OCI-LY3 (cell line): ENCODE data around the gene AVEN.
A peak's percentile ranks its signal among the peaks of the same experiment; 100 is the strongest.

Experiments
- H2AFZ ChIP-seq: fragments of 200-600, 300-600 bp; shearing (Covaris generic); 2 replicates; pipeline ENCODE4 v1.6.0; 2014; ENCODE audit warnings: antibody characterized with exemption, low read depth, low read length
- H3K27ac ChIP-seq: fragments of 200-600, 300-600 bp; sonication (generic); 2 replicates; pipeline ENCODE4 v1.5.1; 2014; ENCODE audit warnings: mild to moderate bottlenecking, low read length, moderate library complexity, mixed read lengths
- H3K27me3 ChIP-seq: fragments of 200-600, 300-600 bp; sonication (generic); 2 replicates; pipeline ENCODE4 v1.6.1; 2014; ENCODE audit warnings: low read depth, low read length, mixed read lengths
- H3K36me3 ChIP-seq: fragments of 200-600, 300-600 bp; sonication (generic); replicated peaks from 2 replicates; pipeline ENCODE3; 2014; ENCODE audit warnings: low read depth, low read length, mixed read lengths
- H3K4me1 ChIP-seq: fragments of 300-600, 200-600 bp; sonication (generic); 2 replicates; pipeline ENCODE4 v1.6.1; 2014; ENCODE audit warnings: low read length, mixed read lengths
- H3K4me2 ChIP-seq: fragments of 200-600, 300-600 bp; sonication (generic); 2 replicates; pipeline ENCODE4 v1.6.1; 2014; ENCODE audit warnings: low read length, mixed read lengths
- H3K4me3 ChIP-seq: fragments of 300-600, 200-600 bp; sonication (generic); 2 replicates; pipeline ENCODE4 v1.5.1; 2014; ENCODE audit warnings: antibody characterized with exemption, mild to moderate bottlenecking, low read length, moderate library complexity
- H3K79me2 ChIP-seq: fragments of 300-600, 200-600 bp; shearing (Covaris generic); 2 replicates; pipeline ENCODE4 v1.6.1; 2014; ENCODE audit warnings: mild to moderate bottlenecking, low read length, mixed read lengths
- H3K9ac ChIP-seq: fragments of 300-600, 200-600 bp; shearing (Covaris generic); 2 replicates; pipeline ENCODE4 v1.6.0; 2014; ENCODE audit warnings: mild to moderate bottlenecking, low read length, moderate library complexity
- H3K9me3 ChIP-seq: fragments of 200-600, 300-600 bp; shearing (Covaris generic); 2 replicates; pipeline ENCODE4 v1.6.1; 2014; ENCODE audit warnings: low read length, mixed read lengths; ENCODE audit not compliant: insufficient read depth
- H4K20me1 ChIP-seq: fragments of 200-600, 300-600 bp; sonication (generic); 2 replicates; pipeline ENCODE4 v1.6.1; 2016; ENCODE audit warnings: low read length, mixed read lengths; ENCODE audit not compliant: insufficient read depth
- CTCF ChIP-seq: fragments of 200-600, 300-600 bp; sonication (generic); IDR thresholded peaks from 2 replicates; pipeline ENCODE4 v1.5.1; 2014; ENCODE audit warnings: antibody characterized with exemption, low read length, low read depth
- EZH2phosphoT487 ChIP-seq: fragments of 200-600 bp; shearing (Covaris generic); IDR thresholded peaks from 2 replicates; pipeline ENCODE4 v1.6.1; 2018; ENCODE audit warnings: antibody characterized with exemption, mixed run types, low read depth

AVEN gene

GRCh38 chr15:34043391-34043790 lies 4.4 kb upstream of the AVEN start:
- no peak overlapping the region for H3K4me2 ChIP-seq
- H3K27me3 ChIP-seq = no peaks in the 10 kb centered on the region
- no peaks in the 10 kb centered on the region for H3K36me3 ChIP-seq

GRCh38 chr15:34039790-34040113 lies 748 bp upstream of the AVEN start:
- peak overlapping the region; percentile 46; the same call in 1 of the 2 replicates for H3K27ac ChIP-seq
- peaks cover 11% of the 10 kb centered on the region for H3K4me1 ChIP-seq
- H3K4me3 ChIP-seq = peak overlapping the region; percentile 85
- H3K79me2 ChIP-seq = peaks cover 18% of the 10 kb centered on the region
- peak overlapping the region; percentile 88; the same call in 1 of the 2 replicates for H3K9ac ChIP-seq
- no peaks in the 10 kb centered on the region for H4K20me1 ChIP-seq
- H3K27me3 ChIP-seq = no peaks in the 10 kb centered on the region
- no peak overlapping the region for H2AFZ ChIP-seq
- H3K36me3 ChIP-seq = no peaks in the 10 kb centered on the region
- peak overlapping the region; percentile 98 for H3K4me2 ChIP-seq
- H3K9me3 ChIP-seq = no peaks in the 10 kb centered on the region
- TF ChIP-seq CTCF (no peak), EZH2phosphoT487 (no peak)

More at GRCh38 chr15:34043391-34043790, 4.4 kb upstream of the AVEN start:
- Histone ChIP-seq H3K9ac (no peak overlapping the region), H2AFZ (no peak overlapping the region), H3K79me2 (peaks cover 5% of the 10 kb centered on the region; the same call in 1 of the 2 replicates), H3K4me1 (peaks cover 11% of the 10 kb centered on the region), H3K27ac (no peak overlapping the region), H3K4me3 (no peak overlapping the region), H4K20me1 (no peaks in the 10 kb centered on the region), H3K9me3 (no peaks in the 10 kb centered on the region)
- TF ChIP-seq EZH2phosphoT487 = no peak
- TF ChIP-seq CTCF = no peak

GRCh38 chr15:34038023-34038870 lies 757 bp downstream of the AVEN start:
- Histone ChIP-seq H3K79me2 (peaks cover 18% of the 10 kb centered on the region), H3K27me3 (no peaks in the 10 kb centered on the region), H3K36me3 (no peaks in the 10 kb centered on the region), H3K9ac (peak overlapping the region; percentile 88), H2AFZ (peak overlapping the region; percentile 65), H4K20me1 (no peaks in the 10 kb centered on the region), H3K27ac (peak overlapping the region; percentile 46), H3K4me2 (peak overlapping the region; percentile 98), H3K4me3 (peak overlapping the region; percentile 85), H3K9me3 (no peaks in the 10 kb centered on the region), H3K4me1 (peaks cover 11% of the 10 kb centered on the region)
- TF ChIP-seq CTCF (no peak), EZH2phosphoT487 (no peak)

- Histone ChIP-seq H3K4me2 (no peak overlapping the region), H3K9ac (no peak overlapping the region), H3K27me3 (no peaks in the 10 kb centered on the region), H3K4me1 (no peaks in the 10 kb centered on the region), H3K36me3 (no peaks in the 10 kb centered on the region), H3K79me2 (peaks cover 14% of the 10 kb centered on the region), H3K27ac (no peak overlapping the region), H3K9me3 (no peaks in the 10 kb centered on the region), H4K20me1 (no peaks in the 10 kb centered on the region), H2AFZ (no peak overlapping the region), H3K4me3 (no peak overlapping the region)
- TF ChIP-seq EZH2phosphoT487 = no peak
Measured at GRCh38 chr15:34031987-34032760, 6.8 kb downstream of the AVEN start.
